Upper lobe of right lung (tissue), 1 donor: ENCODE results near the gene MON2. TPM values are rescaled to one million over a fixed set of nuclear protein-coding genes. Genes with fewer than 3 reads are reported as not detected.

Source experiments
- ATAC-seq: fragments of 200-7000 bp; cut with Tn5 transposase; one replicate; pipeline ENCODE4 v1.9.1; 2020; ENCODE audit warnings: mild to moderate bottlenecking, moderate library complexity
- DNase-seq: peaks from one replicate; pipeline ENCODE4 v3.0.0-alpha.2; 2020
- H3K27ac ChIP-seq: fragments of 200-600 bp; one replicate; pipeline ENCODE4 v1.8.0; 2022
- H3K27me3 ChIP-seq: fragments of 200-600 bp; one replicate; pipeline ENCODE4 v1.8.0; 2022; ENCODE audit warnings: mild to moderate bottlenecking
- H3K36me3 ChIP-seq: fragments of 200-600 bp; one replicate; pipeline ENCODE4 v1.8.0; 2022
- H3K4me1 ChIP-seq: fragments of 200-600 bp; one replicate; pipeline ENCODE4 v1.8.0; 2022
- H3K4me3 ChIP-seq: fragments of 200-600 bp; one replicate; pipeline ENCODE4 v1.8.0; 2022; ENCODE audit warnings: mild to moderate bottlenecking
- H3K9me3 ChIP-seq: fragments of 200-600 bp; one replicate; pipeline ENCODE4 v1.8.0; 2022
- CTCF ChIP-seq: fragments of 200-600 bp; IDR thresholded peaks from one replicate; pipeline ENCODE4 v1.8.0; 2022; ENCODE audit warnings: antibody characterized with exemption
- intact Hi-C: fragments of 100-400 bp; cut with DNase I; formaldehyde crosslinking; loops from one replicate; pipeline ENCODE4 v1.11.0; 2022
- total RNA-seq: library from RNA; stranded (reverse); fragmentation: NEBNext Ultra II Directional; extraction: Animal tissue kit (Norgen Biotek cat#: 25700); gene quantifications from one replicate; pipeline ENCODE4 v1.2.1, GENCODE V29; 2021
- donor health status: DM: no; HTN: yes; CAD: no; lungs with severe emphysema.

The MON2 gene
- total RNA-seq, 1 donor from 2014 or later: 58.2 TPM

- no peak for ATAC-seq
- H3K4me1 ChIP-seq: no peaks in the 10 kb centered on the region
- peaks cover 22% of the 10 kb centered on the region for H3K36me3 ChIP-seq
- no peak for TF ChIP-seq CTCF
- no peak for DNase-seq
- H3K9me3 ChIP-seq: no peaks in the 10 kb centered on the region
- no peak overlapping the region for H3K4me3 ChIP-seq
- H3K27me3 ChIP-seq: no peaks in the 10 kb centered on the region
- intact Hi-C loops: no loop called here
- H3K27ac ChIP-seq: no peak overlapping the region
Observed at GRCh38 chr12:62576503-62576902, 109.9 kb downstream of the MON2 start.

- Histone ChIP-seq H3K4me3 (no peak overlapping the region), H3K27me3 (no peaks in the 10 kb centered on the region), H3K9me3 (no peaks in the 10 kb centered on the region), H3K27ac (no peak overlapping the region), H3K36me3 (peaks cover 12% of the 10 kb centered on the region), H3K4me1 (no peaks in the 10 kb centered on the region)
- no peak for TF ChIP-seq CTCF
- intact Hi-C loops: no loop called here
- ATAC-seq (no peak), DNase-seq (no peak)
Observed at GRCh38 chr12:62578726-62579125, 112.1 kb downstream of the MON2 start.

GRCh38 chr12:62581288-62582064, 114.8 kb downstream of the MON2 start:
- Histone ChIP-seq H3K27ac (no peak overlapping the region), H3K9me3 (no peaks in the 10 kb centered on the region), H3K36me3 (peaks cover 23% of the 10 kb centered on the region), H3K4me1 (no peaks in the 10 kb centered on the region), H3K27me3 (no peaks in the 10 kb centered on the region), H3K4me3 (no peak overlapping the region)
- intact Hi-C loops: loop anchor here (5.0 kb wide), 1 partner anchor 211 kb away; no protein-coding TSS in a partner anchor
- DNase-seq (no peak), ATAC-seq (peak; percentile 79)
- peak; percentile 65 for TF ChIP-seq CTCF

GRCh38 chr12:62582065-62582366, 115.4 kb downstream of the MON2 start:
- no peak for ATAC-seq
- no peak overlapping the region for H3K4me3 ChIP-seq
- no peaks in the 10 kb centered on the region for H3K27me3 ChIP-seq
- H3K4me1 ChIP-seq: no peaks in the 10 kb centered on the region
- no peak for TF ChIP-seq CTCF
- DNase-seq: no peak
- H3K9me3 ChIP-seq: no peaks in the 10 kb centered on the region
- H3K36me3 ChIP-seq: peaks cover 27% of the 10 kb centered on the region
- intact Hi-C loops: loop anchor here (5.0 kb wide), 1 partner anchor 210 kb away; no protein-coding TSS in a partner anchor
- no peak overlapping the region for H3K27ac ChIP-seq

- Histone ChIP-seq H3K9me3 (no peaks in the 10 kb centered on the region), H3K4me3 (no peak overlapping the region), H3K36me3 (peaks cover 29% of the 10 kb centered on the region), H3K4me1 (no peaks in the 10 kb centered on the region), H3K27ac (no peak overlapping the region), H3K27me3 (no peaks in the 10 kb centered on the region)
- no peak for ATAC-seq
- DNase-seq: no peak
- intact Hi-C loops: loop anchor here (5.0 kb wide), 1 partner anchor 208 kb away; no protein-coding TSS in a partner anchor
- TF ChIP-seq CTCF: no peak
Observed at GRCh38 chr12:62584619-62585018, 118.0 kb downstream of the MON2 start.

- intact Hi-C loops: no loop called here
- H3K9me3 ChIP-seq: no peaks in the 10 kb centered on the region
- H3K27me3 ChIP-seq: no peaks in the 10 kb centered on the region
- TF ChIP-seq CTCF: no peak
- no peak overlapping the region for H3K27ac ChIP-seq
- ATAC-seq: no peak
- H3K4me1 ChIP-seq: no peaks in the 10 kb centered on the region
- peaks cover 31% of the 10 kb centered on the region for H3K36me3 ChIP-seq
- DNase-seq: no peak
- no peak overlapping the region for H3K4me3 ChIP-seq
Observed at GRCh38 chr12:62586850-62587249, 120.2 kb downstream of the MON2 start.
